ENCODE results near the gene NCEH1. TPM values are rescaled to one million over a fixed set of nuclear protein-coding genes. Genes with fewer than 3 reads are reported as not detected.
"Not testable (repeated sequence)": the region's sequence is repeated elsewhere in the genome, so short reads cannot be mapped to it uniquely, and the experiment has no call there.

The NCEH1 gene
- total RNA-seq, 1 experiment from 2014 or later = 73.0 TPM

DNA sequence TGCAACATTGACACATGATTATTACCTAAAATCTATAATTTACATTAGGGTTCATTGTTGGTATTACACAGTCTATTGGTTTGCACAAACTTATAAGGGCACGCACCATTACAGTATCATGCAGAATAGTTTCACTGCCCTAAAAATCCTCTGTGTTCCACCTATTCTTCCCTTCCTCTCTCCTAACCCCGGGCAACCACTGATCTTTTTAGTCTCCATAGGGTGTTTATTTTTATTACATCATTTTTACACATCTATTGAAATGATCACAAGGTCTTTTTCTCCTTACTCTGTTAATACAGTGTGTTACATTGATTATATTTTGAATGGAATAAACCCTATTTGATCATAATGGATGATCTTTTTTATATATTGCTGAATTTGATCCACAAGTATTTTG is 24.1 kb upstream of the NCEH1 start:
- ChIA-PET POLR2A (no interaction called here), CTCF (no interaction called here)
- TF ChIP-seq TCF7L2 (IDR thresholded peaks at IDR 0.05; ENCODE audit: low read depth, low read length) (no peak), POLR2AphosphoS5 (IDR thresholded peaks at IDR 0.05; ENCODE audit: low read depth, low read length) (no peak), CTCF (IDR thresholded peaks at IDR 0.05) (no peak), SIN3A (IDR thresholded peaks at IDR 0.05; ENCODE audit: borderline replicate concordance, insufficient read depth, low read depth, low read length) (no peak)
- TF ChIP-seq, protein P1, sequence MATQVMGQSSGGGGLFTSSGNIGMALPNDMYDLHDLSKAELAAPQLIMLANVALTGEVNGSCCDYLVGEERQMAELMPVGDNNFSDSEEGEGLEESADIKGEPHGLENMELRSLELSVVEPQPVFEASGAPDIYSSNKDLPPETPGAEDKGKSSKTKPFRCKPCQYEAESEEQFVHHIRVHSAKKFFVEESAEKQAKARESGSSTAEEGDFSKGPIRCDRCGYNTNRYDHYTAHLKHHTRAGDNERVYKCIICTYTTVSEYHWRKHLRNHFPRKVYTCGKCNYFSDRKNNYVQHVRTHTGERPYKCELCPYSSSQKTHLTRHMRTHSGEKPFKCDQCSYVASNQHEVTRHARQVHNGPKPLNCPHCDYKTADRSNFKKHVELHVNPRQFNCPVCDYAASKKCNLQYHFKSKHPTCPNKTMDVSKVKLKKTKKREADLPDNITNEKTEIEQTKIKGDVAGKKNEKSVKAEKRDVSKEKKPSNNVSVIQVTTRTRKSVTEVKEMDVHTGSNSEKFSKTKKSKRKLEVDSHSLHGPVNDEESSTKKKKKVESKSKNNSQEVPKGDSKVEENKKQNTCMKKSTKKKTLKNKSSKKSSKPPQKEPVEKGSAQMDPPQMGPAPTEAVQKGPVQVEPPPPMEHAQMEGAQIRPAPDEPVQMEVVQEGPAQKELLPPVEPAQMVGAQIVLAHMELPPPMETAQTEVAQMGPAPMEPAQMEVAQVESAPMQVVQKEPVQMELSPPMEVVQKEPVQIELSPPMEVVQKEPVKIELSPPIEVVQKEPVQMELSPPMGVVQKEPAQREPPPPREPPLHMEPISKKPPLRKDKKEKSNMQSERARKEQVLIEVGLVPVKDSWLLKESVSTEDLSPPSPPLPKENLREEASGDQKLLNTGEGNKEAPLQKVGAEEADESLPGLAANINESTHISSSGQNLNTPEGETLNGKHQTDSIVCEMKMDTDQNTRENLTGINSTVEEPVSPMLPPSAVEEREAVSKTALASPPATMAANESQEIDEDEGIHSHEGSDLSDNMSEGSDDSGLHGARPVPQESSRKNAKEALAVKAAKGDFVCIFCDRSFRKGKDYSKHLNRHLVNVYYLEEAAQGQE (IDR thresholded peaks at IDR 0.05; ENCODE audit: insufficient read depth in 1 of 2, low read depth in 2 of 2, low read length in 1 of 2) = no peak
- no peaks in the 10 kb centered on the region for H3K9me3 ChIP-seq (ENCODE audit: control insufficient read depth, insufficient read depth, low read depth, low read length)
- no peaks in the 10 kb centered on the region for H3K36me3 ChIP-seq (ENCODE audit: control insufficient read depth, insufficient read depth, low read length)
- no peak overlapping the region for H3K4me3 ChIP-seq (ENCODE audit: low read depth in 2 of 2, low read length in 2 of 2)
- BruUV-seq (replicated peaks) = no TSS peak
- intact Hi-C loops (cut with micrococcal nuclease; ENCODE audit: unreplicated experiment) = no loop called here
- no peak overlapping the region for H3K27ac ChIP-seq (ENCODE audit: low read length)
- DNase-seq (ENCODE audit: low read depth, low spot score) (no peak), ATAC-seq (no peak)
- in situ Hi-C loops (cut with HindIII; ENCODE audit: low pct_unique_long_range_greater_than_20kb, low sequenced_read_pairs) = no loop called here
- H3K4me1 ChIP-seq (ENCODE audit: control insufficient read depth, insufficient read depth, low read length) = no peaks in the 10 kb centered on the region
- H3K27me3 ChIP-seq (ENCODE audit: control insufficient read depth, insufficient read depth, low read length) = no peaks in the 10 kb centered on the region

- no peak overlapping the region for H3K27ac ChIP-seq (ENCODE audit: low read length)
- H3K4me3 ChIP-seq (ENCODE audit: low read depth in 2 of 2, low read length in 2 of 2) = no peak overlapping the region
- in situ Hi-C loops (cut with HindIII; ENCODE audit: low pct_unique_long_range_greater_than_20kb, low sequenced_read_pairs) = no loop called here
- no TSS peak for BruUV-seq (replicated peaks)
- intact Hi-C loops (cut with micrococcal nuclease; ENCODE audit: unreplicated experiment) = no loop called here
- DNase-seq (ENCODE audit: low read depth, low spot score) (no peak), ATAC-seq (no peak)
- H3K9me3 ChIP-seq (ENCODE audit: control insufficient read depth, insufficient read depth, low read depth, low read length) = no peaks in the 10 kb centered on the region
- no peaks in the 10 kb centered on the region for H3K27me3 ChIP-seq (ENCODE audit: control insufficient read depth, insufficient read depth, low read length)
- POLR2A ChIA-PET = interaction anchor here (0.6 kb wide), 1 partner anchor 21 kb away, joined by 3 read pairs; no protein-coding TSS in a partner anchor
- TF ChIP-seq, protein P1 (IDR thresholded peaks at IDR 0.05; ENCODE audit: insufficient read depth in 1 of 2, low read depth in 2 of 2, low read length in 1 of 2) = no peak
- TF ChIP-seq SIN3A (IDR thresholded peaks at IDR 0.05; ENCODE audit: borderline replicate concordance, insufficient read depth, low read depth, low read length) (no peak), TCF7L2 (IDR thresholded peaks at IDR 0.05; ENCODE audit: low read depth, low read length) (no peak)
- no peaks in the 10 kb centered on the region for H3K4me1 ChIP-seq (ENCODE audit: control insufficient read depth, insufficient read depth, low read length)
- no peaks in the 10 kb centered on the region for H3K36me3 ChIP-seq (ENCODE audit: control insufficient read depth, insufficient read depth, low read length)
- CTCF ChIA-PET = no interaction called here
Observed at GRCh38 chr3:172726380-172726779, 15.5 kb upstream of the NCEH1 start.

DNA sequence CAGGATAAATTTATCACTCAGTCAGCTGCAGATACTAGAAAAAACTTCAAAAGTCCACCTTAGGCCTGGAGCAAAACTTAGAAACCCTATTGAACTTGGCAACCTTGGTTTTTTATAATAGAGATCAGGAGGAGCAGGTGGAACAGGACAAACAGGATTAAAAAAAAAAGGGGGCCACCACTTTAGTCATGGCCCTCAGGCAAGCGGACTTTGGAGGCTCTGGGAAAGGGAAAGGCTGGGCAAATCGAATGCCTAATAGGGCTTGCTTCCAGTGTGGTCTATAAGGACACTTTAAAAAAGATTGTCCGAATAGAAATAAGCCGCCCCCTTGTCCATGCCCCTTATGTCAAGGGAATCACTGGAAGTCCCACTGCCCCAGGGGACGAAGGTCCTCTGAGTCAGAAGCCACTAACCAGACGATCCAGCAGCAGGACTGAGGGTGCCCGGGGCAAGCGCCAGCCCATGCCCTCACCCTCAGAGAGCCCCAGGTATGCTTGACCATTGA is 11.7 kb upstream of the NCEH1 start:
- H3K27ac ChIP-seq (ENCODE audit: low read length); ATAC-seq; H3K4me1 ChIP-seq (ENCODE audit: control insufficient read depth, insufficient read depth, low read length); H3K36me3 ChIP-seq (ENCODE audit: control insufficient read depth, insufficient read depth, low read length); DNase-seq (ENCODE audit: low read depth, low spot score); H3K4me3 ChIP-seq (ENCODE audit: low read depth in 2 of 2, low read length in 2 of 2); intact Hi-C loops (cut with micrococcal nuclease; ENCODE audit: unreplicated experiment); H3K27me3 ChIP-seq (ENCODE audit: control insufficient read depth, insufficient read depth, low read length); in situ Hi-C loops (cut with HindIII; ENCODE audit: low pct_unique_long_range_greater_than_20kb, low sequenced_read_pairs); POLR2A ChIA-PET; H3K9me3 ChIP-seq (ENCODE audit: control insufficient read depth, insufficient read depth, low read depth, low read length); CTCF ChIA-PET; BruUV-seq (replicated peaks): not testable (repeated sequence)
